WTC11 (cell line): ENCODE measurements around the gene CCSER2. TPM values are rescaled to one million over a fixed set of nuclear protein-coding genes. Genes with fewer than 3 reads are reported as not detected.

ENCODE experiments used
- ATAC-seq: fragments of 200-7000 bp; cut with Tn5 transposase; 2 replicates; pipeline ENCODE4 v1.10.0; 2021; ENCODE audit warnings: mild to moderate bottlenecking, moderate library complexity
- CTCF ChIA-PET: fragments of 300-600 bp; sonication (Branson Sonifier 250); formaldehyde crosslinking; loops from one replicate; lab custom pipeline; 2021; ENCODE audit warnings: antibody characterized with exemption; lab: Charles Lee
- POLR2A ChIA-PET: fragments of 350-600 bp; sonication (Branson Sonifier 250); formaldehyde crosslinking; loops from one replicate; lab custom pipeline; 2021; ENCODE audit warnings: antibody characterized with exemption; lab: Charles Lee
- DNase-seq: peaks from one replicate; pipeline ENCODE4 v3.0.0; 2021; ENCODE audit warnings: low spot score
- H3K27ac Mint-ChIP-seq: 2 replicates; pipeline ENCODE4 v1.8.0; 2021; ENCODE audit warnings: mixed read lengths
- H3K27me3 Mint-ChIP-seq: 2 replicates; pipeline ENCODE4 v1.8.0; 2021; ENCODE audit warnings: low read depth, mild to moderate bottlenecking, moderate library complexity, mixed read lengths
- H3K36me3 Mint-ChIP-seq: 2 replicates; pipeline ENCODE4 v1.8.0; 2021; ENCODE audit warnings: mixed read lengths
- H3K4me1 Mint-ChIP-seq: 2 replicates; pipeline ENCODE4 v1.8.0; 2022; ENCODE audit warnings: mixed read lengths
- H3K4me3 Mint-ChIP-seq: 2 replicates; pipeline ENCODE4 v1.8.0; 2021; ENCODE audit warnings: mild to moderate bottlenecking, moderate library complexity, mixed read lengths
- H3K9me3 Mint-ChIP-seq: 2 replicates; pipeline ENCODE4 v1.8.0; 2021; ENCODE audit warnings: mixed read lengths
- CREM ChIP-seq: sonication (generic); formaldehyde crosslinking; IDR thresholded peaks from 2 replicates; pipeline ENCODE4 v1.8.1; 2022; ENCODE audit warnings: mild to moderate bottlenecking, missing genetic modification reagents, moderate library complexity
- CTCF ChIP-seq: fragments of 200-600 bp; IDR thresholded peaks from 2 replicates; pipeline ENCODE4 v1.8.0; 2022; ENCODE audit warnings: antibody characterized with exemption
- E2F4 ChIP-seq: sonication (generic); formaldehyde crosslinking; IDR thresholded peaks from 2 replicates; pipeline ENCODE4 v1.8.1; 2022; ENCODE audit warnings: low read depth, mild to moderate bottlenecking, moderate library complexity, missing genetic modification reagents, borderline replicate concordance
- ETV6 ChIP-seq: sonication (generic); formaldehyde crosslinking; IDR thresholded peaks from 2 replicates; pipeline ENCODE4 v1.8.1; 2022; ENCODE audit warnings: mild to moderate bottlenecking, missing genetic modification reagents
- MYBL2 ChIP-seq: sonication (generic); formaldehyde crosslinking; IDR thresholded peaks from 2 replicates; pipeline ENCODE4 v1.8.1; 2023; ENCODE audit warnings: mild to moderate bottlenecking, moderate library complexity, missing genetic modification reagents
- NFATC4 ChIP-seq: fragments of 250-450 bp; sonication (Bioruptor Pico); IDR thresholded peaks from 2 replicates; pipeline ENCODE4 v1.9.0; 2021; ENCODE audit warnings: mild to moderate bottlenecking
- NR1H2 ChIP-seq: sonication (generic); formaldehyde crosslinking; IDR thresholded peaks from 2 replicates; pipeline ENCODE4 v1.9.0; 2021; ENCODE audit warnings: mild to moderate bottlenecking, moderate library complexity, missing genetic modification reagents
- OVOL2 ChIP-seq: fragments of 250-450 bp; sonication (Bioruptor Pico); IDR thresholded peaks from 2 replicates; pipeline ENCODE4 v1.9.0; 2021; ENCODE audit warnings: mild to moderate bottlenecking, borderline replicate concordance
- SOX15 ChIP-seq: fragments of 250-450 bp; sonication (Bioruptor Pico); IDR thresholded peaks from 2 replicates; pipeline ENCODE4 v1.9.0; 2021; ENCODE audit warnings: mild to moderate bottlenecking
- ZNF232 ChIP-seq: sonication (generic); formaldehyde crosslinking; IDR thresholded peaks from 2 replicates; pipeline ENCODE4 v1.8.0; 2022; ENCODE audit warnings: mild to moderate bottlenecking, missing genetic modification reagents
- total RNA-seq: library from RNA; stranded (reverse); gene quantifications from 3 replicates; pipeline ENCODE4 v1.2.3, GENCODE V29; 2021
- TF ChIP-seq, protein P1 (sequence below): sonication (generic); formaldehyde crosslinking; conservative IDR thresholded peaks from 2 replicates; pipeline ENCODE4 v1.8.1; 2023; ENCODE audit warnings: mild to moderate bottlenecking, low read depth, missing genetic modification reagents, moderate library complexity
- TF ChIP-seq, protein P2 (sequence below): fragments of 250-450 bp; sonication (Bioruptor Pico); IDR thresholded peaks from 2 replicates; pipeline ENCODE4 v1.9.0; 2021; ENCODE audit warnings: mild to moderate bottlenecking

CCSER2 gene
- total RNA-seq, 1 experiment from 2014 or later, result 30.6 TPM

DNA sequence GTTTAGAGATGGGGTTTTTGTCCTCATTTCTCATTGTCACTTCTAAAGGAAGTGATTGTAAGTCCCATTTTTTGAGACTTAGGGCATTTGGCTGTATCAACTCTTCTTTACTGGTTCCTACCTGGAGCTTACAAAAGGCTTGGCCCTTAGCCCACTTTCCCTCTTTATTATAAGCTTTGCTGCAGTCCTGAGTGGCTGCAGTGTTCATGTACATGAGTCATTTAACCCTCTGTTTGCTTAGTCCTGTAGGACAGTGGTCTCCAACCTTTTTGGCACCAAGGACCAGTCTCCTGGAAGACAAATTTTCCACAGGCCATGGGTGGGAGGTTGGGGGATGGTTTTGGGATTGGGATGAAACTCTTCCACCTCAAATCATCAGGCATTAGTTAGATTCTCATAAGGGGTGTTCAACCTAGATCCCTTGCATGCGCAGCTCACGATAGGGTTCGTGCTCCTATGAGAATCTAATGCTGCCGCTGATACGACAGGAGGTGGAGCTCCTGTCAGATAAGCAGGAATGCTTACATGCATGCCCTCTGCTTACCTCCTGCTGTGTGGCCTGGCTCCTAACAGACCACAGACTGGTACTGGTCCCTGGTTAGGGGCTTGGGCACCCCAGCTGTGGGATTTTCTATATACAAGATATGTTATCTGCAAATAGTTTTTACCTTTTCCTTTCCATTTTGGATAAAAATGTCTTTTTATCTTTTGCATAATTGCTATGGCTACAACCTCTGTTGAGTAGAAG lies 99.7 kb downstream of the CCSER2 start:
- TF ChIP-seq E2F4 (CRISPR knock-in tag), result no peak
- no peak for TF ChIP-seq NR1H2 (CRISPR knock-in tag)
- no peak for TF ChIP-seq NFATC4
- no peak for TF ChIP-seq ZNF232
- TF ChIP-seq, protein P1, sequence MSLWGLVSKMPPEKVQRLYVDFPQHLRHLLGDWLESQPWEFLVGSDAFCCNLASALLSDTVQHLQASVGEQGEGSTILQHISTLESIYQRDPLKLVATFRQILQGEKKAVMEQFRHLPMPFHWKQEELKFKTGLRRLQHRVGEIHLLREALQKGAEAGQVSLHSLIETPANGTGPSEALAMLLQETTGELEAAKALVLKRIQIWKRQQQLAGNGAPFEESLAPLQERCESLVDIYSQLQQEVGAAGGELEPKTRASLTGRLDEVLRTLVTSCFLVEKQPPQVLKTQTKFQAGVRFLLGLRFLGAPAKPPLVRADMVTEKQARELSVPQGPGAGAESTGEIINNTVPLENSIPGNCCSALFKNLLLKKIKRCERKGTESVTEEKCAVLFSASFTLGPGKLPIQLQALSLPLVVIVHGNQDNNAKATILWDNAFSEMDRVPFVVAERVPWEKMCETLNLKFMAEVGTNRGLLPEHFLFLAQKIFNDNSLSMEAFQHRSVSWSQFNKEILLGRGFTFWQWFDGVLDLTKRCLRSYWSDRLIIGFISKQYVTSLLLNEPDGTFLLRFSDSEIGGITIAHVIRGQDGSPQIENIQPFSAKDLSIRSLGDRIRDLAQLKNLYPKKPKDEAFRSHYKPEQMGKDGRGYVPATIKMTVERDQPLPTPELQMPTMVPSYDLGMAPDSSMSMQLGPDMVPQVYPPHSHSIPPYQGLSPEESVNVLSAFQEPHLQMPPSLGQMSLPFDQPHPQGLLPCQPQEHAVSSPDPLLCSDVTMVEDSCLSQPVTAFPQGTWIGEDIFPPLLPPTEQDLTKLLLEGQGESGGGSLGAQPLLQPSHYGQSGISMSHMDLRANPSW (CRISPR knock-in tag), result no peak
- TF ChIP-seq, protein P2, sequence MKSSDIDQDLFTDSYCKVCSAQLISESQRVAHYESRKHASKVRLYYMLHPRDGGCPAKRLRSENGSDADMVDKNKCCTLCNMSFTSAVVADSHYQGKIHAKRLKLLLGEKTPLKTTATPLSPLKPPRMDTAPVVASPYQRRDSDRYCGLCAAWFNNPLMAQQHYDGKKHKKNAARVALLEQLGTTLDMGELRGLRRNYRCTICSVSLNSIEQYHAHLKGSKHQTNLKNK (CRISPR knock-in tag), result no peak
- no peak for TF ChIP-seq MYBL2 (CRISPR knock-in tag)
- peaks cover 4% of the 10 kb centered on the region for H3K9me3 Mint-ChIP-seq
- H3K27me3 Mint-ChIP-seq, result no peaks in the 10 kb centered on the region
- H3K4me3 Mint-ChIP-seq, result no peak overlapping the region
- H3K36me3 Mint-ChIP-seq, result peaks cover 4% of the 10 kb centered on the region; the same call in 1 of the 2 replicates
- CTCF ChIA-PET, result interaction anchor here (1.1 to 1.5 kb wide), 2 partner anchors 109 to 160 kb away, joined by 3 to 11 read pairs; no protein-coding TSS in a partner anchor
- ATAC-seq (no peak), DNase-seq (peak; percentile 24)
- peaks cover 14% of the 10 kb centered on the region for H3K4me1 Mint-ChIP-seq
- H3K27ac Mint-ChIP-seq, result no peak overlapping the region
- POLR2A ChIA-PET, result no interaction called here

GRCh38 chr10:84428711-84429110 lies 100.3 kb downstream of the CCSER2 start:
- ATAC-seq, result no peak
- no peak overlapping the region for H3K27ac Mint-ChIP-seq
- TF ChIP-seq SOX15 (CRISPR knock-in tag), result no peak
- no peak for TF ChIP-seq ETV6
- TF ChIP-seq, protein P1 (CRISPR knock-in tag), result no peak
- no peak for TF ChIP-seq CREM (CRISPR knock-in tag)
- TF ChIP-seq, all 79 proteins: peak for 0
- POLR2A ChIA-PET, result no interaction called here
- no peak for DNase-seq
- peaks cover 4% of the 10 kb centered on the region; the same call in 1 of the 2 replicates for H3K36me3 Mint-ChIP-seq
- H3K4me1 Mint-ChIP-seq, result peaks cover 14% of the 10 kb centered on the region
- no peaks in the 10 kb centered on the region for H3K27me3 Mint-ChIP-seq
- CTCF ChIA-PET, result interaction anchor here (1.1 to 1.5 kb wide), 2 partner anchors 109 to 161 kb away, joined by 3 to 11 read pairs; no protein-coding TSS in a partner anchor
- peaks cover 4% of the 10 kb centered on the region for H3K9me3 Mint-ChIP-seq
- H3K4me3 Mint-ChIP-seq, result no peak overlapping the region

DNA sequence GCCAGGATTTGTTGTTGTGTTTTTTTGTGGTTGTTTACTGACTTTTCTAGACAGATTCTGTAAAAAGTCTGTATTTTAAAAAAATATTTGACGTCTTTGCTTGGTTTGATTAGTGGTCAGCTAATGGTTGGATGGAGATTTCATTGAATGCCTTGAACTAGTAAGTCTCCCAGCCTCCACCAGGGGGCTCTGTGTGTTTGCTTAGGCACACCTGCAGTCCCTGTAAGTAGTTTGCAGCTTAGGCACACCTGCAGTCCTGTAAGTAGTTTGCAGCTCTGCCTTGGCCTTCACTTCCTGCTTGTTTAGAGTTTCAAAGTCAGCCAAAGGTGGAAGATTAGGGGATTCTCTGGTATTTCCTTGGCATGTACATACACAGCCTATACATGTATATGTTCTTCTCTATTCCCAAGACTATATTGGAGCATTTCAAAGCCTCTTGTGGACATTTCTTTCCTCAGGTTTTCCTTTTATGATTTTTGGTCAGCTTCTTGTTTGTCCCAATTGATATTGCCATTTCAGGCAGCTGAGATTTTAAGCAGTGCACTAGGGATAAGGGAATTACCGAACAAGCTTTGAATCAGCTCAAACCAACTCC lies 101.6 kb downstream of the CCSER2 start:
- Mint-ChIP-seq H3K9me3 (peaks cover 4% of the 10 kb centered on the region), H3K4me3 (no peak overlapping the region), H3K27me3 (no peaks in the 10 kb centered on the region), H3K4me1 (peaks cover 7% of the 10 kb centered on the region), H3K27ac (peak overlapping the region; percentile 71; the same call in 1 of the 2 replicates), H3K36me3 (peaks cover 4% of the 10 kb centered on the region; the same call in 1 of the 2 replicates)
- ATAC-seq (peak; percentile 99), DNase-seq (peak; percentile 89)
- peak; percentile 72 for TF ChIP-seq CTCF
- no peak for TF ChIP-seq OVOL2 (CRISPR knock-in tag)
- POLR2A ChIA-PET, result interaction anchor here (0.8 kb wide), 1 partner anchor 107 kb away, joined by 5 read pairs; no protein-coding TSS in a partner anchor
- CTCF ChIA-PET, result interaction anchor here (0.6 to 3.4 kb wide), 49 partner anchors 9 to 298 kb away, joined by 3 to 108 read pairs (median 5); partner anchors contain the start of gene CCSER2
